ENCODE data around the gene GARS1. TPM values are rescaled to one million over a fixed set of nuclear protein-coding genes. Genes with fewer than 3 reads are reported as not detected.

The GARS1 gene
- total RNA-seq, 1 donor from 2014 or later: 292 TPM

DNA sequence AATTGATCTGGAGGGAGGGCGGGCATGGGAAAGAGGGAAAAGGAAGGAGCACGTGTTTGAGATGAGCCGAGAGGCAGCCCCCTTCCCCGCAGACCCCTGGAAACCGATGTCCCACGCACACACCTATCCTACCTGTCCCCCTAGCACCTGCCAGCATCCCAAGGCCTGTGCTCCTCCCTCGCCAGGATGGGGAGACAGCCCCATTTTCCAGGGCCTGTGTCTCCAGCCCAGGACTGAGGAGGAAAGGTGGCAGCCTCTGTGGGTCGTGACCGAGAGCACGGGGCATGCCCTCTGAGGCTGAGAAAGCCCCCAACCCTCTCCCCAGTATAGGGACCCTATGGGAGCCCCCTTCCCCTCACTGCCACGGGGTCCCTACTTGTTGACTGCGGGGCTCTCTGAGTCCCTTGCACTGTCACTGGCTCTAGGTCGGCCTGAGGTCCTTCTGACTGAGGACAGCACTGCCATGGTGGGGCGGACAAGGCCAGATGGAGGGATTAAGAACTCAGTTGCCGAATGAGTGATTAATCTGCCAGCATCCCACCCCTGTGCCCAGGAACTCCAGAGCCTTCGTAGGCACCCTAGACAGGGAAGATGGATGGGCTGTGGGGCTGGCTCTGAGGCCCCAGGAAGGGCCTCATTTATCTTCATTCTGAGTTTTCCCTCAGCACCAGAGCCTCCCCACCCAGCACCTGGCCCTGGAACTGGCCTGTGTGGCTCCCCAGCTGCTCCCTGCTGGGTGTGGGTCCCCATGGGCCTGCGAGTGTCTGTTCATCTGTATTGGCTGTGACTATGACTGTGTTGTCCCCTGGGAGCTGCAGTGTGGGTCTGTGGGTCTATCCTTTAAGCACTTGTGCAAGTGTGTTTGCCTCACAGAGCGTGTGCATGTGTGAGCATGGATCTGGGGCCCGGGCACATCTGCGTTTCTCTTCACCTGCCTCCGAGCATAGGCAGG is 61.6 kb downstream of the GARS1 start:
- DNase-seq (ENCODE audit: low read depth): no peak

DNA sequence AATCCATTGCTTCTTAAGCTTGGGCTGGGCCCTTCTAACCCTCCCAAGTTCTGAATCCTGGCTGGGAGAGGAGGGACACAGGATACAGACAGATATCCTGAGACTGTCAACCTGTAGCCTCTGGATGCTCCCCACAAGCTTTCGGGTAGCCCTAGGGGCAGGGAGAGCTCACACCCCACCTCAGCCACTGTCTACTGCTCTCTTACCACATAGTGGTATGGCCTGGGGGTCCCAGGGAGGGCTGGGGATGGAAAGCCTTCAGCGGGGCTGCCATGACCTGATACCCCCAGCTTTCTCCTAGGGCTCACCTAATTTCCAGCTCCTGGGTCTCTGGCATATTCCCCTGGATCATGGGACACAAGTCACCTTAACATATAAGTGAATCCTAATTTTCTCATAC is 62.5 kb downstream of the GARS1 start:
- DNase-seq (ENCODE audit: low read depth): no peak

DNA sequence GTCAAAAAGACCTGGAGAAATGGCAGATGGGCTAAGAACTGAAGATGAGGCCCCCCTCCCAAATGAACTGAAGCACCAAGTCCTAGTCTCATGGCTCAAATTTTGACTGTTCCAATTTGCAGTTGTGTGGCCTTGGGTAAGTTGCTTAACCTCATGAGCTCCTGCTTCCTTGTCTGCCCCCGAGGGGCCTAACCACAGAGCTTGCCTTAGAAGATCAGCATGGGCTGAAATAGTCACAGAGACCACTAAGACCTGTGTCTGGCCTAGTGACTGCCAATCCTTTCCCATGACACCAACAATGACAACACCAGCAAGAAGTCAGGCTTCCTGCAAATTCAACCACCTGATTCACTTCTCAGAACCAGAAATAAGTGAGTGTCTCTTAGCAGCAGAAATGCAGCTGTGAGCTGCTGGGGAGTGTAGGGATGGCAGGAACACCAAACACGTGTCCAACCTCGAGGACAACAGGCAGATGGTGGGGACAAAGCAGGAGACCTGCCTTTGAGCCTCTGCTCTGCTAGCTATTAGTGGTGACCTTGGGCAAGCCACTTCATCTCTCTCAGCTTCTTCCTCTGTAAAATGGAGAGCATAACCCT is 63.9 kb downstream of the GARS1 start:
- DNase-seq (ENCODE audit: low read depth): no peak

DNA sequence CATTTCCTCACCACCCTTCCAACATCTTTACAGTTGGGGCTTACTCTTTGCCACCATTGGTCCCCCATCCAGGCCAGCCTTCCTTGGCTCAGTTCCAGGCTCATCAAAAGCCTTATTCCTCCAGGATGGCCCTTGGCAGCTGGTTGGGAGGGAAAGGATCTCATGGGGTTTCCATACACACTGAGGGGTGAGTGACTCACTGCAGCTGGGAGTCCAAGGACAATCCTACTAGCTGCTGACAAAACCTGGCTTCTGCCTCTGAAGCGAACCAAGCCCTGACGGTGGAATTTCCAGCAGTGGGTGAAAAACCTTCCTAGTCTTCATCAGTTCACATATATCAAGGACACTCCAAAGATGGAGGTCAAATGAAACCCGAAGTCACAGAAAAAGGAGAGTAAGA is 64.6 kb downstream of the GARS1 start:
- DNase-seq (ENCODE audit: low read depth): no peak

DNA sequence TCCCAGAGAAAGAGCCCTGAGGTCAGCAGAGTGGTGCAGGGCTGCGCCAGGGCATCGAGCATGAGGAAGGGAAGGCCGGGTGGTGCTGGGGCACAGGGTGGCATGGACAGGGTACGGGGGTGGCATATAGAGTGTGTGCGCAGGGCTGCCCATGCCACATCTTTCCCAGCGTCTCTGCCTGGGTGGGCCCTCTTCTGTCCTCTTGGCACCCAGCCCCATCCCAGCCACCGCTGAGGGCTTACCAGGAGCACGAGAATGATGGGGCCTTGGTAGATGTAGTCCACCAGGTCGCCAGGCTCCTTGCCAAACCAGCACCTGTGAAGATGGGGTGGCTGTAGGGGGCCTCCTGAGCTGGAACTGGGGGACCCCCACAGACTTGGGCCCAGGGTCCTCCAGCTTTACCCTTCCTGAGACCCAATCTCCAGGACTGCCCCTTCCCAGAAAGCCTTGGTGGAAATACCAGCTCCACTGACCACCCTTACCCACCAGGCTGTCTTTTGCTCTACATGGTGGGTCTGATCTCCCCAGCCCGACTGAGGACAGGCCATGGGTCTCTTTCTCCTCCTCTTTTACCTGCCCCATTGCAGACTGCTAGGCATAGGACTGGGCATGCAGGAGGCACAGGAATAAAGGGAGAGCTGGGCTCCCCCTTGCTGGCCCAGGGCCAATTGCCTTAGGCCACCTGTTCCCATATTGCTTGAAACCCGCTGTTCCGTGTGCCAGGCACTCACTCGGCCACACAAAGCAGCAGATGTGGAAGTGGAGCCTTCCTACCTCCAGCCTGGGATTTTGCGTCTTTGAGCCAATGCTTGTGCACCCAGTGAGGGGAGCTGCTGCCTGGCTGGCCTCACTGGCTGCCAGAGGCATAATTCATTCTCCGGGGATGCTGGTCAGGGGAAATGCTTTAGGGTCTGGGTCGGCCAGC is 65.9 kb downstream of the GARS1 start:
- no peak for DNase-seq (ENCODE audit: low read depth)

DNA sequence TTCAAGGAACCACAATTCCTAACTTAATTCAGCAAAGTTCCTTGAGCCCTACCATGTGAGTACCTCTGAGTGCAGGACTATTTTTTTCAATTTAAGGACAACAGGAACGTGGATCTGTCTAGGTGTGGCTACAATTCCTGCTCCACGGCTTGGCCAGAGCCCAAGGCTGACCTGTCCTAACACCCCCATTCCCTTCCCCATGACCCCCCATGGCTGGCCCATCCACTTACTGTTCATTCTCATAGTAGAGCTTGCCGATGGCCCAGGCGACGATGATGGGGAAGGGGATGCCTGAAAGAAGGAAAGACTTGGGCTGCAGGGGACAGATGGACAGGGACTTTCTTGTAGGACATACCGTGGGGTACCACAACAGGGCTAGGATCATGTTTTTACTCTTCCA is 67.2 kb downstream of the GARS1 start:
- no peak for DNase-seq (ENCODE audit: low read depth)

DNA sequence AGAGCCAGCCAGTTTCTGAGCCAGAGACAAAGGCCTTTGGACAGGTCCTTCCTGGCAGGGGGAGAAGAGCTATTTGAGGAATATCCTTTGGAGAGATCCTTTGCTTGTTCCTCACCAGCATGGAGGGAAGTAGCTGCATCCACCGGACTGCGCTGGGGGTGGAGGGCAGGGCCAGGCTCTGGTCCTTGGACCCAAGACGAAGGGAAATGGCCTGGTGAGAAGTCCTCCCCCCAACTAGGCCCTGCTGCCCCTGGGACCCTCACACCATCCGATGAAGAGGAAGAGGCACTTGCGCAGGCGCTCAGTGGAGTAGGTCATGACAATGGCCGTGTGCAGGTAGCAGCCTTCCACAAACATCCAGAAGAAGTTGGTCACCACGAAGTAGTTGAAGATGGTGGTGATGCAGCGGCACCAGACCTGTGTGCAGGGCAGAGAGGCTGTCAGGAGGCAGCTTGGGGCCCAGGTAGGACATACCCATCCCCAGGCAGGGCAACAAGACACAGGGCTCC is 67.8 kb downstream of the GARS1 start:
- no peak for DNase-seq (ENCODE audit: low read depth)

DNA sequence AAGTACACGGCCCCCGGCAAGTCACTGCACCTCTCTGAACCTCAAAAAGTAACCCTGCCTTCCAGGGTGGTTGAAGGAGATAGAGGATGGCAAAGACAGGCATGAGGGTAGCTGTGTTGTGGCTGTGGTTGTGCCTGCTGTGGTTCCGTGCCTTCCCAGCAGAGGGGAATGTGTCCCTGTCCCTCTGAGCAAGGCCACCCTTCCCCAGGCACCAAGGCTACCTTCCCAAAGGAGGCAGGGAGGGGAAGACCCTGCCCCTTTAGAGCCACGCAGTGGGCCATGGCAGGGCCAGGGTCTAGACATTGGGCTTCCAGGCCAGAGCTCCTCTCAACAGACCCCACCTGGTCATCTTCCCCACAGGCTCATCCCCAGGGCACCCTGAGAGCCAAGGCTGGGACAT is 68.7 kb downstream of the GARS1 start:
- DNase-seq (ENCODE audit: low read depth): no peak

DNA sequence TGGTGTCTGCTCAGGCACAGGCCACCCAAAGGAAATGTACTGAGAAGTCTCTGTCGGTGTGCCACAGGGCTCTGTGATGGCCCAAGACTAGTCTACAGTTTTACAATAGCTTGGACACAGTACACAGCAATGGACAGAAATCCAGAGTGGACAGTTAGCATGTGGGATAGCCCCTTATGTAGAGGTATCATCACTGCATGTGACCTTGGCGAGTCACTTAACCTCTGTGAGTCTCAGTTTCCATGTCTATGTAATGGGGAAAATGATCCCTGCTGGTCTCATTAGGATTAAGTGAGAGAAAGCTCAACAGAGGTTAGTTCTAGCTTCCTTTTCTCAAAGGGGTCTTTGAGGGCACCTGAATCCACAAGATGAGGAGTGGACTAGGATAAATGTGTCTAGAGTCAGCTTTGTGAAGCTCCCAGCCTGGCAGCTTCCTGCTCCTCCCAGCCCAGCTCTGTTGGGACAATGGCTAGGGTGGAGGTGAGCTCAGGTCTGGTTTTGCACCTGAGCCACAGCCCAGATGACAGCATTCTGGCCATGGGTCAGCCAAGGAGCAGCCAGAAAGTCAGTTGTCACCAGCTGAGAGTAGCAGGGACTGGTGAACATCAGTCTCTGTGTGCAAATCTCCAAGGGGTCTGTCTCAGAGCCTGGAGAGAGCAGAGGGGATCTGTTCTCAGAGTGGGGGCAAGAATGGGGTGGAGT is 69.7 kb downstream of the GARS1 start:
- DNase-seq (ENCODE audit: low read depth): no peak

DNA sequence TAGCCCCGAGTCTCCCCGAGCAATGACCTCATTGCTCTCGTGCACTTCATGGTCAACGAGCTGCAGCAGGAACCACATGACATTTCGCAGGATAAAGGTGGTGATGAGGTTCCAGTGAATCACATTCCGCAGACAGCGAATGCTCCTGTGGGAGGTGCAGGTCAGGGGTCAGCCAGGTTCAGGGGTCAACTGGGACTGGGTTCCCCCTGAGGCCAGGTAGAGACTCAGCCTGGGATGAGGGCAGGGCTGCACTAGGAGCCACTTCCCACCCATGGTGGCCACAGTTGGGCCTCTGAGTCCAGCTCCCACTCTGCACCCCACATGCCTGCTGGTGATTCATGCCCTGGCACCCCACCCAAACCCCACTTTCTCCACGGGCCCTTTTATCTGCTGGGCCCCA is 70.4 kb downstream of the GARS1 start:
- no peak for DNase-seq (ENCODE audit: low read depth)

DNA sequence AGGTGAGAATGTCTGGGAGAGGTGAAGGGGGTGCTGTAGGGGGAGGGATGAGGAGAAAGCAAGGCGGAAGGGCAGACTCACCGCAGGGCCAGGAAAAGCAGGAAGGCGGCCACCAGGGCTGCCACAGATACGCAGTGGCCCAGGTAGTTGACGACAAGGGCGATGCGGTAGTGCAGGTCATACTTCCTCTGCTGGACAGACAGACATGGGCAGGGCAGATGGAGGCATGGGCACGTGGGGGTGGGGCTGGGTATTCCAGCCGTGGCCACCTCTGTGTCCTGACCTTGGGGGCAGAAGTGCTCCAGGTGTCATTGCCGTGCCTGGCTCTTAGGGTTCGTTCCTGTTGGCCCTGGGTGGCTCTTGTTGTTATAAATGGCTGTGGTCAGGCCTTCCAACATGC is 70.8 kb downstream of the GARS1 start:
- no peak for DNase-seq (ENCODE audit: low read depth)

DNA sequence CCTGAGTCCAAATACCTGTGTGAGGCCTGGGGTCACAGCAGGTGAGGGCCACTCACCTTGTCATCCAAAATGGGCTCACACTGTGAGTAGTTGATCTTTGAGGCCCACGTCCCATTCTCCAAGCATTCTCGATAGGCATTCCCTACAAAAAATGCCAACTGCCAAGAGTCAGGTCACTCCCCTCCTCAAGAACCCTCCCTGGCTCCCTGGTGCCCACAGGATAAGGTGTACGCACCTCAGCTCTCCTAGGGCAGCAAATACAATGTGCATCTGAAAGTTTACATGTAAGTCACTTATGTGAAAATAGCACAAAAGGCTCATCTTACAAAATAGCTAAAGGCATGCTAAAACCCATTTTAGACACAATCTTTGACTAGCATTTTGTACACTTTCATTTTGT is 72.5 kb downstream of the GARS1 start:
- no peak for DNase-seq (ENCODE audit: low read depth)

DNA sequence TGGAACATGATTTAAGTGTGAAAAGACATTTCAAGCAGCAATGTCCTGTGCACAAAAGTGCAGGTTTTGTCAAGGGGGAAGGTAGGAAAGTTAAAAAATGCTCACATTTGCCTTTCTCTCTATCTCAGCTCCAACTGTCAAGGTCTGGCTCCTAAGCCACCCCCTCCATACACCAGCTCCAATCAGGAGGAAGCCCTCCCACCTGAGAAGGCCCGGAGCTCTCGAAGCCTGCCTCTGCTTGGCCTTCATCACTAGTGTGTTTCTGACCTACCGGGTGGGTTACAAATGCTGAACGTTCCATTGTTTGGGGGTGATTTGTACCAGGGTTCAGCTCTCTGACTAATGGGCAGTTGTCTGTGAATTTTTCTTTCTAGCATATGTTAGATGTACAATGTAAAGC is 73.4 kb downstream of the GARS1 start:
- no peak for DNase-seq (ENCODE audit: low read depth)

DNA sequence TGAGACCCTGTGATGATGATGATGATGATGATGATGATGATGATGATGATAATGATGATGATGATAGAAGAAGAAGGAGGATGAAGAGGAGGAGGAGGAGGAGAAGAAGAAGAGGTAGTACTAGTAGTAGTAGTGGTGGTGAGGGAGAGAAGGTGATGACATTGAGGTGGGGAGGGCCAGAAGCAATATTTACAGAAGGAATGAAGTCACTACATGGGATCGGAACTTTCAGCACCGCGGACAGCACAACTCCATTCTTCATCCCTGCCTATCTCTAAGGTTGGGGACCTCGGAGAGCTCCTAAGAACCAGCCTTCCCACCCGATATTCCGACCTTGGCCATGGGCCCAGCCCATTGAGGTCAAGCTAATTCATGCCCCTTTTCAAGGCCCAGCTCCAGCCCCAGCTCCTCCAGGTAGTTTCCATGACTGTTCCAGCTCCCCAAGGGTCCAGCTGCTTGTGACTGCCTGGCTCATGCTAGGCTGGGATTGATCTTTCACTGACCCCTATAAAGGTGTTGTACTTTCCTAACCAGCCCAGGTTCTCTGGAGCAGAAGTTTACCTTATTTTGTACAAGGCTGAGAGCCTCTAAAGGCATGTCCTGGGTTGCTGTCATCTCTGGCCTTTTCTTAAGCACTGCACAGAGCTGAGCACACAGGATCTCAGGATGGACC is 77.3 kb downstream of the GARS1 start:
- peak; percentile 59 for DNase-seq (ENCODE audit: low read depth)

DNA sequence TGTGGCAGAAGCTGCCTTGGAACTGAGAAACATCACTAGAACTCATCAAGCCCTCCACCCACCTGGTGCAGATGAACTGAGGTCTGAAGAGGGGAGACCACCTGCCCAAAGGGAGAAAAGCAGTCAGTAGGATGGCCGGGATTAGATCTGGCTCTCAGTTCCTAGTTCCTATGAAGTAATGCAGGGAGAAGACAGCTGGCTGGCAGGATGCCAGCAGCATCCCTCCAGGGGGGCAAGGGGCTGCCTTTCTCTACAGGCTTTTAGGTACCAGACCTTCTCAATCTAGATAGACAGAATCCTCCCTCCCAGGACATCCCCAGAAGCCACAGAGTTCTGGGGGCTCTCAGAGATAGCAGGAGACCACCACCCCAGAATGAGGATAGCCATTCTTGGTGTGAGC is 79.7 kb downstream of the GARS1 start:
- no peak for DNase-seq (ENCODE audit: low read depth)

DNA sequence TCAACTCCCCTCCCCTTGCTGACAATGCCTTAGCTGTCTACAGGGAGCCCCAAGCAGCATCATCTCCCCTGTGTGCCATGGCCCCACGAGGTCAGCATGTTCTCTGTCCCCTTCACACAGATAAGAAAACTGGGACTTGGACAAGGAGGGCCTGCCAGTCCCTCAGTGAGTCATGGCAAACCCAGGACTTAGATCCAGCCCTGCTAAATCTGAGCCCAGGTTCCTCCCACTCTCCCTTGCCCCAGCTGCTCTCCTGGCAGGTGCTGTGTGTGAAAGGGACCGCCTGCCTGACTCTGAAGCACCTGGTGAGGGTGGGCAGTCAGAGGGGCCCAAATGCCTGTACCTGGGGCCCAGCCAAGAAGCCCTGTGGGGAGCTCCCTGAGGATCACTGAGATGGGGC is 80.2 kb downstream of the GARS1 start:
- DNase-seq (ENCODE audit: low read depth): no peak

DNA sequence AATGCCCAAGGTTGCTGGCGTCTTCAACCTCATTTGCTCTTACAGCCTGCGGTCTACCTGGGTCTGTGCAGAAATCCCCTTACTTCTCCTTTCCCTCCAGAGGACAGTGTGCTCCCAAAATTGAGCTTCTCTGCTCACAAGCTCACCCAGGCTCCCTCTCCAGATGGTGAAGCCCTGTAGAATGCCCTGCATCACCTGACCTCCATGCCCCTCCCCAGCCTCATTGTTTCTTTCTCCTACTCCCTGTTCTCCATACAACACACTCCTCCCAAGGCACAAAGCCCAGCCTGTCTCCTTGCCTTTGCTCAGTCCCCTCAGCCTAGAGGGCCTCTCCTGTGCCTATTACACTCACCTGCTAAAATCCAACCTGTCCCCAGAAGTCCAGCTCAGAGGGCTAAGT is 84.1 kb downstream of the GARS1 start:
- no peak for DNase-seq (ENCODE audit: low read depth)

DNA sequence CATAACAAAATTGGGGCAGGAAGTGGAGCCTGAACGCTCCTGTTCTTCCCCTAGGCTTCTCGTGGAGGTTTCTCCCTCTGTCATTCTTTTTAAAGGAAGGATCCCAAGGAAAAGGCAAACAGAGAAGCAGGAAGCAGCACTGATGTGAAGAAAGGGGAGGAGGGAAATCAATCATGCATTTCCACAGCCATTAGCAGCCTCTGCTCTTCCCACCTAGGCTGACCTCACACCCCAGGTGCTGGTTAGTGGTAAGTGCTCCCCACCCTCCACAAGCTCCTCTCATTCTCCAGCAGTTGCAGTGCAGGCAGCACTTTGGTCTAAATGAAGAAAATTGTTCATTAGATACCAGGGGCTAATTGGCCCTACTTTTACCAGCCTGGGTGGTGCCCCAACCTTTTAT is 85.0 kb downstream of the GARS1 start:
- peak; percentile 23 for DNase-seq (ENCODE audit: low read depth)

DNA sequence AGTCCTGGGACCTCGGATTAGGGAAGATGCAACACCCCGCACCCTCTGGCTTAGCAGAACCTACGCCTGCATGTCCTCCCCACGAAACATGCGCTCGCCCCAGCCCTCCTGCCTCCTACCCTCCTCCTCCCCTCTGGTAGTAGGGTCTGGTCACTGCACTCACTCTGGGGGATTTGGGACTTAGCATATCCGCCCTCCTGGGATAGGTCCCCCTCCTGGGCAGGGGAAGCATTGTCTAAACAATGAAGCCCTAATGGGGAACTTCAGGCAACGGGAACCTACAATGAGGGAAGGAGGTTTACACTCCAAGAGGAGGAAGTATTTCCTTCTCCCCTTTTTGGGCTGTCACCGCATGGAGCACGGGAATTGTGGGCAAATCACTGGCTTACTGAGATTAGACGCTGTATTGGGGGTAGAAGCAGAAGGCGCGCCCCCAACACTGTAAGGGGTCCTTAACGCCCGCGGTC is 86.7 kb downstream of the GARS1 start:
- DNase-seq (ENCODE audit: low read depth): no peak

DNA sequence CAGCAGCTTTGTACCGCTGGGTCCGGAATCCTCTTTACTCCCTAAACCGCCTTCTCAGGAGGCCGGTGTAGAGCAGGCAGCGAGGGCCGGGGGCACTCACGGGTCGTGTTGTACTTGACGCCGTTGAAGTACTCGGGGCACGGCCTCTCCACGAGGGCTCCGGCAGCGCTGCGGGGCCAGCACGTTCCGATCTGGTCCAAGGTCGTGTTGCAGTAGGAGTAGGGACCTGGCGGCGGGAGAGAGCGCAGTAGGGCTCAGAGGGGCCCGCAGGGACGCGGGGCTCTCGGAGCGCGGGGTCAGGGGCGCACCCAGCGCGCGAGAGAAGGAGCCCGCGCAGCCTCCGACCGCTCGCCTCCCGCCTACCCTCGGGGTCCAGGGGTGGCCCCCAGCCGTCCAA is 87.1 kb downstream of the GARS1 start:
- DNase-seq (ENCODE audit: low read depth): no peak

Data from renal cortical epithelial cell (primary cell).